DOHH2 (cell line): ENCODE measurements around the gene ZSWIM5.
"Not testable (repeated sequence)": the region's sequence is repeated elsewhere in the genome, so short reads cannot be mapped to it uniquely, and the experiment has no call there.

Experiments
- H3F3A ChIP-seq: fragments of 200-600 bp; sonication (generic), shearing (Covaris generic); 2 replicates; pipeline ENCODE4 v1.6.0; 2016; ENCODE audit warnings: antibody characterized with exemption, mild to moderate bottlenecking; ENCODE audit not compliant: control insufficient read depth, insufficient read depth
- H3K27ac ChIP-seq: fragments of 200-600 bp; sonication (generic); 2 replicates; pipeline ENCODE4 v1.5.1; 2014; ENCODE audit warnings: low read depth, mild to moderate bottlenecking, low read length, moderate library complexity
- H3K27me3 ChIP-seq: fragments of 200-600 bp; sonication (generic); 2 replicates; pipeline ENCODE4 v1.6.1; 2014; ENCODE audit warnings: mild to moderate bottlenecking, low read length, mixed read lengths; ENCODE audit not compliant: control insufficient read depth
- H3K36me3 ChIP-seq: fragments of 200-600 bp; sonication (generic); 2 replicates; pipeline ENCODE4 v1.6.1; 2014; ENCODE audit warnings: mild to moderate bottlenecking, low read length, moderate library complexity, mixed read lengths; ENCODE audit not compliant: control insufficient read depth
- H3K4me1 ChIP-seq: fragments of 200-600 bp; sonication (generic); 2 replicates; pipeline ENCODE4 v1.6.1; 2014; ENCODE audit warnings: mild to moderate bottlenecking, low read length, mixed read lengths; ENCODE audit not compliant: control insufficient read depth
- H3K4me2 ChIP-seq: fragments of 200-600 bp; sonication (generic); 2 replicates; pipeline ENCODE4 v1.6.0; 2014; ENCODE audit warnings: mild to moderate bottlenecking, low read length, moderate library complexity
- H3K4me3 ChIP-seq: fragments of 200-600 bp; sonication (generic); 2 replicates; pipeline ENCODE4 v1.5.1; 2014; ENCODE audit warnings: mild to moderate bottlenecking, low read length, mixed read lengths
- H3K79me2 ChIP-seq: fragments of 200-600 bp; sonication (generic); 2 replicates; pipeline ENCODE4 v1.6.1; 2014; ENCODE audit warnings: mild to moderate bottlenecking, low read length, mixed read lengths; ENCODE audit not compliant: control insufficient read depth
- H3K9me2 ChIP-seq: fragments of 200-600 bp; sonication (generic); replicated peaks from 2 replicates; pipeline ENCODE4 v1.6.1; 2014; ENCODE audit warnings: mild to moderate bottlenecking, low read length, mixed read lengths; ENCODE audit not compliant: control insufficient read depth
- H3K9me3 ChIP-seq: fragments of 200-600 bp; sonication (generic); 2 replicates; pipeline ENCODE4 v1.6.1; 2014; ENCODE audit warnings: antibody characterized with exemption, low read length, mixed read lengths; ENCODE audit not compliant: control insufficient read depth, insufficient read depth
- H4K20me1 ChIP-seq: fragments of 200-600 bp; sonication (generic); 2 replicates; pipeline ENCODE4 v1.6.0; 2014; ENCODE audit warnings: low read depth, mild to moderate bottlenecking, antibody characterized with exemption, low read length, moderate library complexity; ENCODE audit not compliant: control insufficient read depth, insufficient read depth
- EZH2phosphoT487 ChIP-seq: fragments of 200-600 bp; sonication (generic); IDR thresholded peaks from 2 replicates; pipeline ENCODE4 v1.6.1; 2017; ENCODE audit warnings: borderline replicate concordance, mild to moderate bottlenecking, antibody characterized with exemption, low read length, moderate library complexity, mixed read lengths
- TF ChIP-seq, protein P1 (sequence below): fragments of 200-600 bp; sonication (generic); IDR thresholded peaks from one replicate; pipeline ENCODE4 v1.5.1; 2014; ENCODE audit warnings: antibody characterized with exemption, mild to moderate bottlenecking, low read depth, low read length; ENCODE audit not compliant: poor library complexity, severe bottlenecking

Gene ZSWIM5

DNA sequence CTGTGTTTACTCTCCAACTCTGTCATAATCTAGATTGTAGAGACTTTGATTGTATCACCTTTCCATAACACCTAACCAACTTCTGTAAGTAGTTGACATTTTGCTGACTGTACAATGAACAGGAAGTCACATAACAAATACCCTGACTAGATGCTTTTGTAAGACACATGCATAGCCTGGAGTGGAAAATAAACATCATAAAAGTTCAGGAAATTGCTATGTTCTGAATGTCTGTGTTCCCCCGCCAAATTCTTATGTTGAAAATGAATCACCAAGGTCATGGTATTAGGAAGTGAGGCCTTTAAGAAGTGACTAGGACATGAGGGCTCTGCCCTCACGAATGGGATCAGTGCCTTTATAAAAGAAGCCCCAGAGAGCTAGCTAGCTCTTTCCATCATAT is 40.4 kb upstream of the ZSWIM5 start:
- TF ChIP-seq, protein P1, sequence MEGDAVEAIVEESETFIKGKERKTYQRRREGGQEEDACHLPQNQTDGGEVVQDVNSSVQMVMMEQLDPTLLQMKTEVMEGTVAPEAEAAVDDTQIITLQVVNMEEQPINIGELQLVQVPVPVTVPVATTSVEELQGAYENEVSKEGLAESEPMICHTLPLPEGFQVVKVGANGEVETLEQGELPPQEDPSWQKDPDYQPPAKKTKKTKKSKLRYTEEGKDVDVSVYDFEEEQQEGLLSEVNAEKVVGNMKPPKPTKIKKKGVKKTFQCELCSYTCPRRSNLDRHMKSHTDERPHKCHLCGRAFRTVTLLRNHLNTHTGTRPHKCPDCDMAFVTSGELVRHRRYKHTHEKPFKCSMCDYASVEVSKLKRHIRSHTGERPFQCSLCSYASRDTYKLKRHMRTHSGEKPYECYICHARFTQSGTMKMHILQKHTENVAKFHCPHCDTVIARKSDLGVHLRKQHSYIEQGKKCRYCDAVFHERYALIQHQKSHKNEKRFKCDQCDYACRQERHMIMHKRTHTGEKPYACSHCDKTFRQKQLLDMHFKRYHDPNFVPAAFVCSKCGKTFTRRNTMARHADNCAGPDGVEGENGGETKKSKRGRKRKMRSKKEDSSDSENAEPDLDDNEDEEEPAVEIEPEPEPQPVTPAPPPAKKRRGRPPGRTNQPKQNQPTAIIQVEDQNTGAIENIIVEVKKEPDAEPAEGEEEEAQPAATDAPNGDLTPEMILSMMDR = no peak
- no peak for TF ChIP-seq EZH2phosphoT487
- H3K4me1 ChIP-seq = no peaks in the 10 kb centered on the region
- no peaks in the 10 kb centered on the region for H3K79me2 ChIP-seq
- no peak overlapping the region for H3K4me3 ChIP-seq
- H3K4me2 ChIP-seq = no peak overlapping the region
- H4K20me1 ChIP-seq = no peaks in the 10 kb centered on the region
- no peaks in the 10 kb centered on the region for H3K36me3 ChIP-seq
- peaks cover 3% of the 10 kb centered on the region; the same call in 1 of the 2 replicates for H3K9me3 ChIP-seq
- H3K27me3 ChIP-seq = peaks cover 5% of the 10 kb centered on the region
- H3K27ac ChIP-seq = no peak overlapping the region
- no peaks in the 10 kb centered on the region for H3K9me2 ChIP-seq
- no peaks in the 10 kb centered on the region for H3F3A ChIP-seq

DNA sequence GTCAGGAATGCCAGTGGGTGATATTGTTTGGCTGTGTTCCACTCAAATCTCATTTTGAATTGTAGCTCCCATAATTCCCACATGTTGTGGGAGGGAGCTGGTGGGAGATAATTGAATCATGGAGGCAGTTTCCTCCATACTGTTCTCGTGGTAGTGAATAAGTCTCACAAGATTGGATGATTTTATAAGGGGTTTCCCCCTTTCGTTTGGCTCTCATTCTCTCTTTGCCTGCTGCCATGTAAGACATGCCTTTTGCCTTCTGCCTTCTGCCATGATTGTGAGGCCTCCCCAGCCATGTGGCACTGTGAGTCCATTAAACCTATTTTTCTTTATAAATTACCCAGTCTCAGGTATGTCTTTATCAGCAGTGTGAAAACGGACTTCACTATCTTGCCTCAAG is 40.0 kb upstream of the ZSWIM5 start:
- H4K20me1 ChIP-seq, H3K79me2 ChIP-seq, H3K27ac ChIP-seq, H3K9me3 ChIP-seq, H3K4me1 ChIP-seq, H3K4me3 ChIP-seq, H3K9me2 ChIP-seq, H3F3A ChIP-seq, H3K4me2 ChIP-seq, H3K27me3 ChIP-seq, H3K36me3 ChIP-seq: not testable (repeated sequence)

DNA sequence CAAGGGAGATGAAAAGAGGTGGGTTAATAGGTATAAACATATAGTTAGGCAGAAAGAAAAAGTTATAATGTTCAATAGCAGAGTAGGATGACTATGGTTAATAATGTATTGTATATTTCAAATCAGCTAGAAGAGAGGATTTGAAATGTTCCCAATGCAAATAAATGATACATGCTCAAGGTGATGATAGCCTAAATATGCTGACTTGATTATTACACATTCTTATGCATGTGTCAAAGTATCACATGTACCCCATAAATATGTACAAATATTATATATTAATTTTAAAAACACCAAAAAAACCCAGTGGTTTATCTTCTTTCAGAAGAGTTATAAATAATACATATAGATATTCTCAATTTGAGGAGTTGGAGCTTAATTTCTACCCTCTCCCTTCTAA is 38.3 kb upstream of the ZSWIM5 start:
- Histone ChIP-seq H3F3A (no peaks in the 10 kb centered on the region), H3K27ac (no peak overlapping the region), H3K27me3 (no peaks in the 10 kb centered on the region), H3K4me2 (no peak overlapping the region), H3K4me1 (no peaks in the 10 kb centered on the region), H3K4me3 (no peak overlapping the region), H3K79me2 (no peaks in the 10 kb centered on the region), H3K9me3 (peaks cover 10% of the 10 kb centered on the region; the same call in 1 of the 2 replicates), H3K9me2 (no peaks in the 10 kb centered on the region), H4K20me1 (no peaks in the 10 kb centered on the region), H3K36me3 (no peaks in the 10 kb centered on the region)
- TF ChIP-seq, protein P1 = no peak
- no peak for TF ChIP-seq EZH2phosphoT487

DNA sequence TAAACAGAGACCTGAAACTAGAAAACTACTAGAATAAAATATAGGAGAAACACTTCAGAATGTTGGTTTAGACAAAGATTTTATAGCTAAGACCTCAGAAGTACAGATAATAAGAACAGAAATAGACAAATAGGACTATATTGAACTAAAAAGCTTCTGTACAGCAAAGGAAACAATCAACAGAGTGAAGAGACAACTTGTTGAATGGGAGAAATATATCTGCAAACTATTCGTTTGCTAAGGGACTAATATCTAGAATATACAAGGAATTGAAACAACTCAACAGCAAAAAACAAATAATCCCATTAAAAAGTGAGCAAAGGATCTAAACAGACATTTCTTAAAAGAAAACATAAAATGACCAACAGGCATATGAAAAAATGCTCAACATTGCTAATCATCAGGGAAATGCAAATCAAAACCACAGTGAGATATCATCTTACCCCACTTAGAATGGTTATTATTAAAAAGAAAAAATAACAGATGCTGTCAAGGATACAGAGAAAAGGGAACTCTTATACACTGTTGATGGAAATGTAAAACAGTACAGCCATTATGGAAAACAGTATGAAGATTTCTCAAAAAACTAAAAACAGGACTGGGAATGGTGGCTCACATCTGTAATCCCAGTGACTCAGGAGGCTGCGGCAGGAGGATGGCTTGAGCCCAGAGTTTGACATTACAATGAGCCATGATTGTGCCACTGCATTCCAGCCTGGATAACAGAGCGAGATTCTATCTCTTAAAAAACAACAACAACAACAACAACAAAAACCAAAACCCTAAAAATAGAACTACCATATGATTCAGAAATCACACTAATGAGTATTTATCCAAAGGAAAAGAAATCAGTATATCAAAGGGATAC is 37.3 kb upstream of the ZSWIM5 start:
- no peaks in the 10 kb centered on the region for H3K79me2 ChIP-seq
- no peaks in the 10 kb centered on the region for H3K4me1 ChIP-seq
- no peak overlapping the region for H3K4me3 ChIP-seq
- H3K36me3 ChIP-seq = no peaks in the 10 kb centered on the region
- H3K9me2 ChIP-seq = no peaks in the 10 kb centered on the region
- no peak overlapping the region for H3K27ac ChIP-seq
- H3F3A ChIP-seq = no peaks in the 10 kb centered on the region
- H3K4me2 ChIP-seq = no peak overlapping the region
- H3K9me3 ChIP-seq = peaks cover 10% of the 10 kb centered on the region
- no peak for TF ChIP-seq EZH2phosphoT487
- TF ChIP-seq, protein P1 = no peak
- no peaks in the 10 kb centered on the region for H4K20me1 ChIP-seq
- no peaks in the 10 kb centered on the region for H3K27me3 ChIP-seq
